ENCODE data around the gene CYP4F3.

CYP4F3 gene

DNA sequence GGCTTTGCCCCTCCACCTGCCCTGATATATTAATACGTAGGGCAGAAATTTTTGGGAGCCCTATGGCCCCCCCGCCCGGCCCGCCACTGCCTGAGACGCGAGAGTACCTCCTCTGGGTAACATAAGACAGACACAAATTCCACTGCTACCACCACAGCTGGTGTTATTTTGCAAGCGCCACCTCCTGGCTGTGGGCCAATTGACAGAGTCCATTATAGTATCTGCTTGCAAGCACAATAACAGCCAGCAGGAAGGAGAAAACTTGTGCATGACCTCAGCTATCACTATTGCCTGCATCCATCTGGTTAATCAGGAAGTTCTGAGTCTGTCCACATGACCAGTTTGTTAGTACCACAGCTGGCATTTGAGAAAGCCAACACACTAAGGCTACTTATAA lies 61.8 kb downstream of the CYP4F3 start:
- TF ChIP-seq, protein P1, sequence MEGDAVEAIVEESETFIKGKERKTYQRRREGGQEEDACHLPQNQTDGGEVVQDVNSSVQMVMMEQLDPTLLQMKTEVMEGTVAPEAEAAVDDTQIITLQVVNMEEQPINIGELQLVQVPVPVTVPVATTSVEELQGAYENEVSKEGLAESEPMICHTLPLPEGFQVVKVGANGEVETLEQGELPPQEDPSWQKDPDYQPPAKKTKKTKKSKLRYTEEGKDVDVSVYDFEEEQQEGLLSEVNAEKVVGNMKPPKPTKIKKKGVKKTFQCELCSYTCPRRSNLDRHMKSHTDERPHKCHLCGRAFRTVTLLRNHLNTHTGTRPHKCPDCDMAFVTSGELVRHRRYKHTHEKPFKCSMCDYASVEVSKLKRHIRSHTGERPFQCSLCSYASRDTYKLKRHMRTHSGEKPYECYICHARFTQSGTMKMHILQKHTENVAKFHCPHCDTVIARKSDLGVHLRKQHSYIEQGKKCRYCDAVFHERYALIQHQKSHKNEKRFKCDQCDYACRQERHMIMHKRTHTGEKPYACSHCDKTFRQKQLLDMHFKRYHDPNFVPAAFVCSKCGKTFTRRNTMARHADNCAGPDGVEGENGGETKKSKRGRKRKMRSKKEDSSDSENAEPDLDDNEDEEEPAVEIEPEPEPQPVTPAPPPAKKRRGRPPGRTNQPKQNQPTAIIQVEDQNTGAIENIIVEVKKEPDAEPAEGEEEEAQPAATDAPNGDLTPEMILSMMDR (conservative IDR thresholded peaks at IDR 0.05; ENCODE audit: low read depth, low read length) = no peak
- DNase-seq (ENCODE audit: low read depth) = peak; percentile 22
- no peak overlapping the region for H3K4me3 ChIP-seq (ENCODE audit: low read depth, low read length)
